Fibroblast of lung (primary cell): ENCODE results near the gene NR6A1. TPM values are rescaled to one million over a fixed set of nuclear protein-coding genes. Genes with fewer than 3 reads are reported as not detected.

ENCODE experiments used
- DNase-seq, 2 donors: peaks; one replicate each; pipeline versions ENCODE4 v3.0.0 to v3.0.0-alpha.2; 2010; ENCODE audit warnings: low read depth in 2 of 2
- H2AFZ ChIP-seq: 2 replicates; pipeline ENCODE4 v1.5.1; 2012; ENCODE audit warnings: low read length, control low read depth, inconsistent platforms
- H3K27ac ChIP-seq: 2 replicates; pipeline ENCODE4 v1.5.1; 2011; ENCODE audit warnings: low read length, control low read depth; ENCODE audit not compliant: insufficient read depth
- H3K27me3 ChIP-seq: 2 replicates; pipeline ENCODE4 v1.5.1; 2011; ENCODE audit warnings: mild to moderate bottlenecking, low read length; ENCODE audit not compliant: control insufficient read depth, insufficient read depth
- H3K36me3 ChIP-seq: 2 replicates; pipeline ENCODE4 v1.5.1; 2011; ENCODE audit warnings: low read length; ENCODE audit not compliant: control insufficient read depth, insufficient read depth
- H3K4me1 ChIP-seq: 2 replicates; pipeline ENCODE4 v1.5.1; 2011; ENCODE audit warnings: low read length; ENCODE audit not compliant: control insufficient read depth, insufficient read depth; ENCODE audit errors: extremely low read depth
- H3K4me2 ChIP-seq: 2 replicates; pipeline ENCODE4 v1.5.1; 2011; ENCODE audit warnings: low read length, control low read depth; ENCODE audit not compliant: insufficient read depth; ENCODE audit errors: extremely low read depth
- H3K4me3 ChIP-seq, 4 experiments: fragments of 200-600 bp in 1 of 4; sonication (generic) in 1 of 4; replicated peaks in 1 of 4; 2 replicates each; pipeline ENCODE4 v1.5.1; 2011 to 2016; ENCODE audit warnings: low read length in 4 of 4, low read depth in 3 of 4, mild to moderate bottlenecking in 3 of 4, control low read depth in 2 of 4, inconsistent platforms in 1 of 4, mixed read lengths in 1 of 4; ENCODE audit not compliant: insufficient read depth in 1 of 4; ENCODE audit errors: control extremely low read depth in 1 of 4
- H3K79me2 ChIP-seq: 2 replicates; pipeline ENCODE4 v1.5.1; 2012; ENCODE audit warnings: mild to moderate bottlenecking, low read length, inconsistent platforms; ENCODE audit not compliant: control insufficient read depth, insufficient read depth
- H3K9ac ChIP-seq: 2 replicates; pipeline ENCODE4 v1.5.1; 2011; ENCODE audit warnings: mild to moderate bottlenecking, low read length, control low read depth; ENCODE audit not compliant: insufficient read depth
- H3K9me3 ChIP-seq: 2 replicates; pipeline ENCODE4 v1.5.1; 2012; ENCODE audit warnings: low read depth, low read length; ENCODE audit not compliant: control insufficient read depth, insufficient read depth
- H4K20me1 ChIP-seq: 2 replicates; pipeline ENCODE4 v1.5.1; 2011; ENCODE audit warnings: low read length; ENCODE audit not compliant: control insufficient read depth, insufficient read depth; ENCODE audit errors: extremely low read depth
- EZH2 ChIP-seq: IDR thresholded peaks from 2 replicates; pipeline ENCODE4 v1.5.1; 2012; ENCODE audit warnings: low read length, control low read depth, mild to moderate bottlenecking; ENCODE audit errors: missing control alignments
- polyA plus RNA-seq, 2 donors: library from polyadenylated mRNA; depleted of rRNA in 1 of 2; stranded (reverse) in 1 of 2; unstranded in 1 of 2; fragments of >200 nt; gene quantifications; 2 replicates each; pipeline ENCODE4 v1.2.1, GENCODE V29; 2011 to 2012; ENCODE audit warnings: missing spikeins in 1 of 2
- total RNA-seq: library from RNA; depleted of rRNA; stranded (reverse); fragments of >200 nt; gene quantifications from 2 replicates; pipeline ENCODE4 v1.2.1, GENCODE V29; 2014
- TF ChIP-seq, protein P1 (sequence below), 2 donors: IDR thresholded peaks in 1 of 2; conservative IDR thresholded peaks in 1 of 2; 1 replicate in 1 of 2; 2 replicates in 1 of 2; pipeline ENCODE4 v1.5.1; 2011 to 2012; ENCODE audit warnings: low read length in 2 of 2, control low read depth in 1 of 2, inconsistent platforms in 1 of 2, low read depth in 1 of 2, mild to moderate bottlenecking in 1 of 2

Gene NR6A1
- total and polyA plus RNA-seq, 2 donors (not counting 1 experiment from before 2014, with no cell fraction given) = 0.07 to 0.50 TPM

DNA sequence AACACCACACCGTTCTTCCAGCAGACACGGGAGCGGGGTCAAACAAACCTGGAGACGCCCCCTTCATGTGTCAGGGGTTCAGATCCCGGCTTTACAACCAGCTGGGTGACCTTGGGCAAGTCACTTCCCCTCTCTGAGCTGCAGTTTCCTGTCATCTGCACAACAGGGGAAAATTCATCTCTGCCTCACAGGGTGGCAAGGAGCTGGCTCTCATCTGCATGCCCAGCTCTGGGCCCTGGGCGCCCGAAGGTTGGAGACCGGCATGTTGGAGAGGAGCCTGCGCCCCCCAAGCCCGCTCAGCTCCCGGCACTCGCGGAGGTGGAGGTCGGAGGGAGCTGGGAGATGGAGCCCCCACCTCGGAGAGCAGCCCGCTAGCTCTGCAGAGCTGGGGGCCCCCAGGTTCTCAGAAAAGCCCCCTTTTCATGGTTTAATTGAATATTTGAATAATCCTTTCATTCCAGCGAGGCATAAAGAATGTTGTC is 284.3 kb downstream of the NR6A1 start:
- peaks cover 23% of the 10 kb centered on the region for H3K27me3 ChIP-seq
- no peak overlapping the region for H3K9ac ChIP-seq
- H3K79me2 ChIP-seq = no peaks in the 10 kb centered on the region
- TF ChIP-seq EZH2 = no peak
- TF ChIP-seq, protein P1, sequence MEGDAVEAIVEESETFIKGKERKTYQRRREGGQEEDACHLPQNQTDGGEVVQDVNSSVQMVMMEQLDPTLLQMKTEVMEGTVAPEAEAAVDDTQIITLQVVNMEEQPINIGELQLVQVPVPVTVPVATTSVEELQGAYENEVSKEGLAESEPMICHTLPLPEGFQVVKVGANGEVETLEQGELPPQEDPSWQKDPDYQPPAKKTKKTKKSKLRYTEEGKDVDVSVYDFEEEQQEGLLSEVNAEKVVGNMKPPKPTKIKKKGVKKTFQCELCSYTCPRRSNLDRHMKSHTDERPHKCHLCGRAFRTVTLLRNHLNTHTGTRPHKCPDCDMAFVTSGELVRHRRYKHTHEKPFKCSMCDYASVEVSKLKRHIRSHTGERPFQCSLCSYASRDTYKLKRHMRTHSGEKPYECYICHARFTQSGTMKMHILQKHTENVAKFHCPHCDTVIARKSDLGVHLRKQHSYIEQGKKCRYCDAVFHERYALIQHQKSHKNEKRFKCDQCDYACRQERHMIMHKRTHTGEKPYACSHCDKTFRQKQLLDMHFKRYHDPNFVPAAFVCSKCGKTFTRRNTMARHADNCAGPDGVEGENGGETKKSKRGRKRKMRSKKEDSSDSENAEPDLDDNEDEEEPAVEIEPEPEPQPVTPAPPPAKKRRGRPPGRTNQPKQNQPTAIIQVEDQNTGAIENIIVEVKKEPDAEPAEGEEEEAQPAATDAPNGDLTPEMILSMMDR (conservative IDR thresholded peaks at IDR 0.05 in 1 of 2, IDR thresholded peaks at IDR 0.05 in 1 of 2; ENCODE audit: low read depth in 1 of 2, low read length in 2 of 2) = no peak
- H3K4me3 ChIP-seq = no peak overlapping the region
- H3K9me3 ChIP-seq = no peaks in the 10 kb centered on the region
- no peaks in the 10 kb centered on the region for H3K4me1 ChIP-seq
- no peaks in the 10 kb centered on the region for H4K20me1 ChIP-seq
- no peak for DNase-seq
- H2AFZ ChIP-seq = no peak overlapping the region
- no peak overlapping the region for H3K27ac ChIP-seq
- no peak overlapping the region for H3K4me2 ChIP-seq
- no peaks in the 10 kb centered on the region for H3K36me3 ChIP-seq

DNA sequence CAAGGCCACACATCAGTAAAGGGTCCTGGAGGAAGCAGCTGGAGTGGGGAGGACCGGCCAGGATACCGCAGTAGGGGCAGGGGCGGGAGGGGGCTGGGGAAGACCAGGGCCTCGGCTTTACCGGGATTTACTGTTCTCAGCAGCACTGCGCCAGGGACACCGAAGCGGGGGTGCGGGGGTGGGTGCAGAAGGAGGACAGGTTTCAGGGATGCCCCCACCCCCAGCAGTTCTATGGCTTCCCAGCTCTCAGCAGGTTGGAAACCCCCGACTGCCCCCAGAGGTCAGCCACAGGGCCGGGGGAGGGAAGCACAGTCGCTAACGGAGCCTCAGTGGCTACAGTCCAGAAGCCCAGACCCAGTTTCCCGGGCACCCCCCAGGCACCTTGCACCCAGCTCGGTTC is 285.2 kb downstream of the NR6A1 start:
- H3K36me3 ChIP-seq = no peaks in the 10 kb centered on the region
- no peak overlapping the region for H3K4me3 ChIP-seq
- H3K27ac ChIP-seq = no peak overlapping the region
- H3K9me3 ChIP-seq = no peaks in the 10 kb centered on the region
- DNase-seq = no peak
- H2AFZ ChIP-seq = no peak overlapping the region
- no peaks in the 10 kb centered on the region for H3K4me1 ChIP-seq
- H3K4me2 ChIP-seq = no peak overlapping the region
- no peaks in the 10 kb centered on the region for H4K20me1 ChIP-seq
- no peaks in the 10 kb centered on the region for H3K79me2 ChIP-seq
- no peak overlapping the region for H3K9ac ChIP-seq
- H3K27me3 ChIP-seq = peaks cover 28% of the 10 kb centered on the region
- TF ChIP-seq, protein P1 (conservative IDR thresholded peaks at IDR 0.05 in 1 of 2, IDR thresholded peaks at IDR 0.05 in 1 of 2; ENCODE audit: low read depth in 1 of 2, low read length in 2 of 2) = no peak
- TF ChIP-seq EZH2 = no peak

DNA sequence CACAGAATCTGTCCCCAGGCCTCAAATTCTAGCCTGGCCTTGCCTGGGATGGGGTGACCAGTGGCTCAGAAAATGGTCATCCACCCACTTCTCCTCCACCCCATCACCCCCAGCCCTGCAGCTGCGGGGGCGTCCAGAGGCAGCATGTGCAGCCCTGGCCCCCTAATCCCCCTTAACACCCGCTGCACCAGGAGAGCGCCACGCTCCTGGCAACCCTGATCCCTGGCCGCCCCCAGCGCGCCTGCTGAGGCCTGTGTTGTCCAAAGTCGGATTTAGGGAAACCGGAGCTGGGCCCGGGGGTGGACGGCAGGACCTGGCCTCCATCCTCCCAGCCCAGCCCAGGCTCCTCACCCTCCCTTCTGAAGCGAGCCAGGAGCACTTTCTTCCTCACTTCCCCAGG is 285.9 kb downstream of the NR6A1 start:
- Histone ChIP-seq H3K27ac (no peak overlapping the region), H3K9me3 (no peaks in the 10 kb centered on the region), H3K36me3 (no peaks in the 10 kb centered on the region), H3K4me3 (no peak overlapping the region), H3K9ac (no peak overlapping the region), H2AFZ (no peak overlapping the region), H3K4me1 (no peaks in the 10 kb centered on the region), H3K4me2 (no peak overlapping the region), H3K27me3 (peaks cover 28% of the 10 kb centered on the region), H3K79me2 (no peaks in the 10 kb centered on the region), H4K20me1 (no peaks in the 10 kb centered on the region)
- TF ChIP-seq, protein P1 (conservative IDR thresholded peaks at IDR 0.05 in 1 of 2, IDR thresholded peaks at IDR 0.05 in 1 of 2; ENCODE audit: low read depth in 1 of 2, low read length in 2 of 2) = no peak
- TF ChIP-seq EZH2 = no peak
- no peak for DNase-seq
